GM12878 (cell line): ENCODE measurements around the gene F7. TPM values are rescaled to one million over a fixed set of nuclear protein-coding genes. Genes with fewer than 3 reads are reported as not detected.

ENCODE experiments used
- ATAC-seq: fragments of 200-7000 bp; cut with Tn5 transposase; 3 replicates; pipeline ENCODE4 v1.9.1; 2020; ENCODE audit warnings: mild to moderate bottlenecking, moderate library complexity
- BruUV-seq: library from RNA; stranded (reverse); fragments of 400-500 nt; replicated peaks from 2 replicates; lab custom pipeline; 2021; lab: Mats Ljungman, UMichigan
- CTCF ChIA-PET: fragments of 300-600 bp; sonication (Branson Sonifier 250); formaldehyde crosslinking; extraction: SDS; loops from one replicate; lab custom pipeline; 2021; ENCODE audit warnings: inconsistent platforms; lab: Yijun Ruan, JAX
- POLR2A ChIA-PET: fragments of 350-600 bp; formaldehyde crosslinking; extraction: SDS; loops from one replicate; lab custom pipeline; 2021; ENCODE audit warnings: inconsistent platforms; lab: Charles Lee
- RAD21 ChIA-PET: fragments of 300-600 bp; sonication (Branson Sonifier 250); formaldehyde crosslinking; loops from one replicate; lab custom pipeline; 2023; ENCODE audit warnings: antibody characterized with exemption; ENCODE audit not compliant: unreplicated experiment; lab: Charles Lee
- SMC1A ChIA-PET: fragments of 300-600 bp; sonication (Branson Sonifier 250); formaldehyde crosslinking; loops from one replicate; lab custom pipeline; 2023; ENCODE audit not compliant: unreplicated experiment, uncharacterized antibody; lab: Charles Lee
- DNase-seq: peaks from one replicate; pipeline ENCODE4 v3.0.0-alpha.2; 2011; ENCODE audit warnings: low read depth, low spot score
- FAIRE-seq: peaks from 3 replicates; lab custom pipeline; 2011; peaks lifted over from hg19 to GRCh38; lab: Jason Lieb, UNC
- H2AFZ ChIP-seq: 2 replicates; pipeline ENCODE4 v1.6.0; 2011; ENCODE audit warnings: low read depth, low read length, control low read depth; ENCODE audit not compliant: control insufficient read depth
- H3K27ac ChIP-seq: 2 replicates; pipeline ENCODE4 v1.5.1; 2011; ENCODE audit warnings: control low read depth; ENCODE audit not compliant: control insufficient read depth, insufficient read depth
- H3K27me3 ChIP-seq, 2 experiments: replicated peaks in 1 of 2; 2 replicates each; pipeline versions ENCODE4 v1.6.0 to v1.6.1; 2011; ENCODE audit warnings: low read length in 1 of 2; ENCODE audit not compliant: control insufficient read depth in 2 of 2, insufficient read depth in 2 of 2
- H3K36me3 ChIP-seq, 2 experiments: 2 replicates each; pipeline ENCODE4 v1.5.1; 2011; ENCODE audit warnings: low read length in 1 of 2; ENCODE audit not compliant: control insufficient read depth in 2 of 2, insufficient read depth in 2 of 2
- H3K4me1 ChIP-seq: 2 replicates; pipeline ENCODE4 v1.6.1; 2011; ENCODE audit warnings: mild to moderate bottlenecking, low read length, moderate library complexity, mixed read lengths; ENCODE audit not compliant: control insufficient read depth, insufficient read depth
- H3K4me2 ChIP-seq: 2 replicates; pipeline ENCODE4 v1.6.0; 2011; ENCODE audit warnings: control low read depth; ENCODE audit not compliant: control insufficient read depth, insufficient read depth
- H3K4me3 ChIP-seq: fragments of 200-600 bp; sonication (generic); 2 replicates; pipeline ENCODE4 v1.5.1; 2016
- H3K79me2 ChIP-seq: 2 replicates; pipeline ENCODE4 v1.6.0; 2011; ENCODE audit warnings: low read length; ENCODE audit not compliant: control insufficient read depth, insufficient read depth
- H3K9ac ChIP-seq: 2 replicates; pipeline ENCODE4 v1.8.0; 2011; ENCODE audit warnings: low read length, control low read depth, mixed read lengths; ENCODE audit not compliant: control insufficient read depth, insufficient read depth
- H3K9me3 ChIP-seq: replicated peaks from 3 replicates; pipeline ENCODE4 v1.5.1; 2011; ENCODE audit warnings: mild to moderate bottlenecking, low read length; ENCODE audit not compliant: control insufficient read depth, insufficient read depth
- H4K20me1 ChIP-seq: 2 replicates; pipeline ENCODE4 v1.6.0; 2011; ENCODE audit not compliant: control insufficient read depth, insufficient read depth
- IKZF1 ChIP-seq: fragments of 450-650 bp; conservative IDR thresholded peaks from 2 replicates; pipeline ENCODE4 v1.6.1; 2017; ENCODE audit warnings: antibody characterized with exemption, mild to moderate bottlenecking
- MYB ChIP-seq: fragments of 150-350 bp; IDR thresholded peaks from 2 replicates; pipeline ENCODE4 v1.6.1; 2014; ENCODE audit warnings: mild to moderate bottlenecking, low read depth, low read length, borderline replicate concordance
- SMARCA5 ChIP-seq: fragments of 450-650 bp; IDR thresholded peaks from 2 replicates; pipeline ENCODE4 v1.6.1; 2017; ENCODE audit warnings: mild to moderate bottlenecking
- SUPT20H ChIP-seq: IDR thresholded peaks from 2 replicates; pipeline ENCODE4 v1.6.1; 2011; ENCODE audit warnings: low read depth, mild to moderate bottlenecking, low read length, moderate library complexity, borderline replicate concordance; ENCODE audit not compliant: control insufficient read depth
- ZNF384 ChIP-seq: IDR thresholded peaks from 2 replicates; pipeline ENCODE4 v1.6.1; 2012; ENCODE audit warnings: low read depth, mild to moderate bottlenecking, low read length, improper control_type of control experiment, borderline replicate concordance
- WGBS: methylation state at CpG from one replicate; pipeline ENCODE4 v1.1.6; 2016; ENCODE audit warnings: low lambda C conversion rate; ENCODE audit not compliant: insufficient replicate concordance, insufficient coverage; ENCODE audit errors: missing lambda C conversion rate; 5-methylcytosine and 5-hydroxymethylcytosine counted together
- in situ Hi-C: fragments of 300-500 bp; cut with MboI; formaldehyde crosslinking; loops from 9 replicates; pipeline ENCODE4 v1.14.3; 2018; ENCODE audit warnings: mixed read lengths
- intact Hi-C: fragments of 100-400 bp; cut with micrococcal nuclease; formaldehyde crosslinking; loops from one replicate; pipeline ENCODE4 v1.14.2; 2022; ENCODE audit not compliant: unreplicated experiment
- polyA plus RNA-seq, 11 experiments: library from polyadenylated mRNA; depleted of rRNA in 4 of 11; unstranded in 6 of 11; stranded (reverse) in 5 of 11; fragments of >200 nt; fragmentation: Nextera tagmentation in 4 of 11; fragmentation: Illumina TruSeq in 1 of 11; extraction: Ambion mirVana in 4 of 11; extraction: Trizol in 1 of 11; gene quantifications; 1 replicate in 1 of 11; 2 replicates in 10 of 11; pipeline versions ENCODE4 v1.2.1 to v1.2.3, GENCODE V29; 2011 to 2016; ENCODE audit warnings: inconsistent platforms in 2 of 11, missing spikeins in 2 of 11, low read depth in 1 of 11
- total RNA-seq, 4 experiments: library from RNA; depleted of rRNA in 3 of 4; stranded (reverse); fragments of >200 nt in 3 of 4; fragmentation: Illumina TruSeq in 1 of 4; extraction: Trizol in 1 of 4; gene quantifications; 2 replicates each; pipeline versions ENCODE4 v1.2.1 to v1.2.3, GENCODE V29; 2013 to 2021
- TF ChIP-seq, protein P1 (sequence below): IDR thresholded peaks from 2 replicates; pipeline ENCODE4 v1.6.1; 2011; ENCODE audit warnings: borderline replicate concordance, low read depth, mild to moderate bottlenecking, moderate library complexity, low read length; ENCODE audit not compliant: insufficient read depth, poor library complexity, severe bottlenecking
- TF ChIP-seq, protein P2 (sequence below): IDR thresholded peaks from 2 replicates; pipeline ENCODE4 v1.6.1; 2011; ENCODE audit warnings: borderline replicate concordance, low read depth, mild to moderate bottlenecking, moderate library complexity, mixed read lengths, low read length; ENCODE audit not compliant: insufficient read depth; ENCODE audit errors: extremely low read length
- TF ChIP-seq, protein P3 (sequence below): IDR thresholded peaks from 2 replicates; pipeline ENCODE4 v1.6.1; 2012; ENCODE audit warnings: low read length, inconsistent platforms

F7 gene
- total and polyA plus RNA-seq, 10 of the 15 experiments (the other 5 are each of a cell fraction or from before 2014, with no cell fraction given), result not detected

DNA sequence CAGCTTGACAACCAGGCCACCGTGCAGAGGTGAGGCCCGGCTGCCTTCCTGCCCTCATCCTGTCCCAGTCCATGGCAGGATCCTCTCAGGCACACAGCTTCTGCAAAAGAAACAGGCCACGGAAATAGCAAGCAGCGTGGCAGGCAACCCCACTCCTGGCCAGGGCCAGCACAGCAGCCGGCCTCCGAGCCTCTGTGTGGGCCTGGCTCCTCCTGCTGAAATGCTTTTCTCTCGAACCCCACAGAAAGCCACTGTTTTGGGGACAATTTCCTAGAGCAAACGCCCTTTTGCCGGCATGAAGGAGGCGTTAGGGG is 39.5 kb upstream of the F7 start:
- Histone ChIP-seq H3K4me3 (no peak overlapping the region), H2AFZ (no peak overlapping the region), H3K36me3 (no peaks in the 10 kb centered on the region), H3K27me3 (no peaks in the 10 kb centered on the region), H3K9me3 (no peaks in the 10 kb centered on the region), H3K4me1 (no peaks in the 10 kb centered on the region), H3K4me2 (no peak overlapping the region), H3K79me2 (no peaks in the 10 kb centered on the region), H3K27ac (no peak overlapping the region), H4K20me1 (no peaks in the 10 kb centered on the region), H3K9ac (no peak overlapping the region)
- DNase-seq (no peak), ATAC-seq (no peak), FAIRE-seq (no peak)
- TF ChIP-seq, protein P1, sequence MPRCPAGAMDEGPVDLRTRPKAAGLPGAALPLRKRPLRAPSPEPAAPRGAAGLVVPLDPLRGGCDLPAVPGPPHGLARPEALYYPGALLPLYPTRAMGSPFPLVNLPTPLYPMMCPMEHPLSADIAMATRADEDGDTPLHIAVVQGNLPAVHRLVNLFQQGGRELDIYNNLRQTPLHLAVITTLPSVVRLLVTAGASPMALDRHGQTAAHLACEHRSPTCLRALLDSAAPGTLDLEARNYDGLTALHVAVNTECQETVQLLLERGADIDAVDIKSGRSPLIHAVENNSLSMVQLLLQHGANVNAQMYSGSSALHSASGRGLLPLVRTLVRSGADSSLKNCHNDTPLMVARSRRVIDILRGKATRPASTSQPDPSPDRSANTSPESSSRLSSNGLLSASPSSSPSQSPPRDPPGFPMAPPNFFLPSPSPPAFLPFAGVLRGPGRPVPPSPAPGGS, result no peak
- no peak for TF ChIP-seq IKZF1
- TF ChIP-seq, protein P2, sequence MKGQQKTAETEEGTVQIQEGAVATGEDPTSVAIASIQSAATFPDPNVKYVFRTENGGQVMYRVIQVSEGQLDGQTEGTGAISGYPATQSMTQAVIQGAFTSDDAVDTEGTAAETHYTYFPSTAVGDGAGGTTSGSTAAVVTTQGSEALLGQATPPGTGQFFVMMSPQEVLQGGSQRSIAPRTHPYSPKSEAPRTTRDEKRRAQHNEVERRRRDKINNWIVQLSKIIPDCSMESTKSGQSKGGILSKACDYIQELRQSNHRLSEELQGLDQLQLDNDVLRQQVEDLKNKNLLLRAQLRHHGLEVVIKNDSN, result no peak
- no peak for TF ChIP-seq SUPT20H
- no peak for TF ChIP-seq MYB
- no peak for TF ChIP-seq SMARCA5
- no peak for TF ChIP-seq ZNF384
- TF ChIP-seq, protein P3, sequence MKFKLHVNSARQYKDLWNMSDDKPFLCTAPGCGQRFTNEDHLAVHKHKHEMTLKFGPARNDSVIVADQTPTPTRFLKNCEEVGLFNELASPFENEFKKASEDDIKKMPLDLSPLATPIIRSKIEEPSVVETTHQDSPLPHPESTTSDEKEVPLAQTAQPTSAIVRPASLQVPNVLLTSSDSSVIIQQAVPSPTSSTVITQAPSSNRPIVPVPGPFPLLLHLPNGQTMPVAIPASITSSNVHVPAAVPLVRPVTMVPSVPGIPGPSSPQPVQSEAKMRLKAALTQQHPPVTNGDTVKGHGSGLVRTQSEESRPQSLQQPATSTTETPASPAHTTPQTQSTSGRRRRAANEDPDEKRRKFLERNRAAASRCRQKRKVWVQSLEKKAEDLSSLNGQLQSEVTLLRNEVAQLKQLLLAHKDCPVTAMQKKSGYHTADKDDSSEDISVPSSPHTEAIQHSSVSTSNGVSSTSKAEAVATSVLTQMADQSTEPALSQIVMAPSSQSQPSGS, result no peak
- 26% methylated on average over 10 of the region's 10 CpGs for WGBS
- ChIA-PET RAD21 (no interaction called here), SMC1A (no interaction called here), POLR2A (no interaction called here), CTCF (interaction anchor here (0.6 kb wide), 1 partner anchor 250 kb away, joined by 3 read pairs; no protein-coding TSS in a partner anchor)
- in situ Hi-C loops, result no loop called here
- no TSS peak for BruUV-seq
- intact Hi-C loops, result no loop called here
